HEK293T (cell line): ENCODE data around the gene CCR5AS.

ENCODE experiments used
- CTCF ChIA-PET: fragments of 350-600 bp; formaldehyde crosslinking; extraction: SDS; loops from one replicate; lab custom pipeline; 2021; ENCODE audit warnings: antibody characterized with exemption, inconsistent platforms; lab: Yijun Ruan, JAX
- POLR2A ChIA-PET: fragments of 350-600 bp; formaldehyde crosslinking; extraction: SDS; loops from one replicate; lab custom pipeline; 2020; ENCODE audit warnings: antibody characterized with exemption, inconsistent platforms; lab: Yijun Ruan, JAX
- DNase-seq: peaks from one replicate; pipeline ENCODE4 v3.0.0; 2012; ENCODE audit warnings: mixed read lengths; ENCODE audit errors: extremely low spot score
- ARNT ChIP-seq: fragments of 450-650 bp; IDR thresholded peaks from 2 replicates; pipeline ENCODE4 v1.6.1; 2017; ENCODE audit warnings: mild to moderate bottlenecking
- BHLHE40 ChIP-seq: fragments of 450-650 bp; IDR thresholded peaks from 2 replicates; pipeline ENCODE4 v1.6.1; 2016; ENCODE audit warnings: mild to moderate bottlenecking, moderate library complexity, borderline replicate concordance
- CTBP1 ChIP-seq: fragments of 450-650 bp; IDR thresholded peaks from 2 replicates; pipeline ENCODE4 v1.6.1; 2016; ENCODE audit warnings: borderline replicate concordance
- ELF4 ChIP-seq: fragments of 450-650 bp; IDR thresholded peaks from 2 replicates; pipeline ENCODE4 v1.6.1; 2017; ENCODE audit warnings: antibody characterized with exemption
- FOXA1 ChIP-seq: fragments of 450-650 bp; IDR thresholded peaks from 2 replicates; pipeline ENCODE4 v1.6.1; 2016; ENCODE audit warnings: mild to moderate bottlenecking
- FOXK2 ChIP-seq: fragments of 450-650 bp; IDR thresholded peaks from 2 replicates; pipeline ENCODE4 v1.6.1; 2016; ENCODE audit warnings: mild to moderate bottlenecking
- FOXM1 ChIP-seq: fragments of 450-650 bp; IDR thresholded peaks from 2 replicates; pipeline ENCODE4 v1.6.1; 2017; ENCODE audit warnings: mild to moderate bottlenecking, borderline replicate concordance
- HDGF ChIP-seq: fragments of 450-650 bp; IDR thresholded peaks from 2 replicates; pipeline ENCODE4 v1.6.1; 2017; ENCODE audit warnings: antibody characterized with exemption, borderline replicate concordance
- L3MBTL2 ChIP-seq: fragments of 450-650 bp; conservative IDR thresholded peaks from 2 replicates; pipeline ENCODE4 v1.6.1; 2016; ENCODE audit warnings: mild to moderate bottlenecking
- LEF1 ChIP-seq: fragments of 450-650 bp; IDR thresholded peaks from 2 replicates; pipeline ENCODE4 v1.6.1; 2017; ENCODE audit warnings: mild to moderate bottlenecking, borderline replicate concordance
- NFRKB ChIP-seq: fragments of 450-650 bp; IDR thresholded peaks from 2 replicates; pipeline ENCODE4 v1.6.1; 2016; ENCODE audit warnings: mild to moderate bottlenecking, moderate library complexity
- PKNOX1 ChIP-seq: fragments of 450-650 bp; IDR thresholded peaks from 2 replicates; pipeline ENCODE4 v1.6.1; 2016
- SP1 ChIP-seq: fragments of 450-650 bp; IDR thresholded peaks from 2 replicates; pipeline ENCODE4 v1.6.1; 2017
- SUZ12 ChIP-seq: fragments of 450-650 bp; IDR thresholded peaks from 2 replicates; pipeline ENCODE4 v1.6.1; 2016; ENCODE audit warnings: mild to moderate bottlenecking
- TARDBP ChIP-seq: fragments of 450-650 bp; IDR thresholded peaks from 2 replicates; pipeline ENCODE4 v1.6.1; 2016
- ZNF384 ChIP-seq: fragments of 450-650 bp; IDR thresholded peaks from 2 replicates; pipeline ENCODE4 v1.6.1; 2016

Gene CCR5AS

GRCh38 chr3:46367811-46368210 lies 39.1 kb downstream of the CCR5AS start:
- TF ChIP-seq LEF1 (no peak), ZNF384 (no peak), ELF4 (no peak), L3MBTL2 (no peak), CTBP1 (no peak), FOXA1 (no peak), SUZ12 (no peak), SP1 (no peak), FOXM1 (no peak), FOXK2 (no peak)
- ChIA-PET POLR2A (no interaction called here), CTCF (interaction anchor here (0.7 kb wide), 1 partner anchor 621 kb away, joined by 3 read pairs; no protein-coding TSS in a partner anchor)

GRCh38 chr3:46365737-46366524 lies 40.9 kb downstream of the CCR5AS start:
- POLR2A ChIA-PET, result no interaction called here
- no peak for DNase-seq
- CTCF ChIA-PET, result interaction anchor here (0.7 kb wide), 1 partner anchor 70 kb away, joined by 3 read pairs; no protein-coding TSS in a partner anchor
- TF ChIP-seq L3MBTL2 (no peak), SUZ12 (no peak), BHLHE40 (no peak), FOXM1 (no peak), ARNT (no peak), FOXA1 (no peak), CTBP1 (no peak), NFRKB (no peak), SP1 (no peak)

More at GRCh38 chr3:46367811-46368210, 39.1 kb downstream of the CCR5AS start:
- DNase-seq, result no peak

- CTCF ChIA-PET, result no interaction called here
- POLR2A ChIA-PET, result no interaction called here
- DNase-seq, result no peak
- TF ChIP-seq SP1 (no peak), NFRKB (no peak)
Measured at GRCh38 chr3:46365041-46365440, 41.8 kb downstream of the CCR5AS start.

- no peak for TF ChIP-seq ZNF384
- TF ChIP-seq CTBP1, result no peak
- TF ChIP-seq SP1, result no peak
- no peak for TF ChIP-seq SUZ12
- TF ChIP-seq HDGF, result no peak
- DNase-seq, result no peak
- CTCF ChIA-PET, result no interaction called here
- POLR2A ChIA-PET, result no interaction called here
Measured at GRCh38 chr3:46361408-46362283, 45.2 kb downstream of the CCR5AS start.

- CTCF ChIA-PET, result no interaction called here
- POLR2A ChIA-PET, result no interaction called here
- no peak for TF ChIP-seq HDGF
- TF ChIP-seq TARDBP, result no peak
- no peak for TF ChIP-seq ELF4
- TF ChIP-seq FOXA1, result no peak
- no peak for TF ChIP-seq BHLHE40
- no peak for TF ChIP-seq ZNF384
- TF ChIP-seq ARNT, result no peak
- no peak for TF ChIP-seq SUZ12
- DNase-seq, result no peak
Measured at GRCh38 chr3:46360907-46361306, 46.0 kb downstream of the CCR5AS start.

GRCh38 chr3:46359733-46360493 lies 47.0 kb downstream of the CCR5AS start:
- no peak for DNase-seq
- TF ChIP-seq ARNT (no peak), FOXA1 (no peak), PKNOX1 (no peak), FOXK2 (no peak)
- ChIA-PET CTCF (interaction anchor here (0.6 kb wide), 1 partner anchor 10 kb away, joined by 3 read pairs; no protein-coding TSS in a partner anchor), POLR2A (no interaction called here)

GRCh38 chr3:46358466-46358865 lies 48.4 kb downstream of the CCR5AS start:
- CTCF ChIA-PET, result no interaction called here
- POLR2A ChIA-PET, result no interaction called here
- DNase-seq, result no peak
- no peak for TF ChIP-seq LEF1
- no peak for TF ChIP-seq NFRKB
- no peak for TF ChIP-seq ARNT
- no peak for TF ChIP-seq FOXA1
- TF ChIP-seq L3MBTL2, result no peak

- no peak for DNase-seq
- no peak for TF ChIP-seq ZNF384
- TF ChIP-seq L3MBTL2, result no peak
- no peak for TF ChIP-seq FOXK2
- TF ChIP-seq HDGF, result no peak
- no peak for TF ChIP-seq FOXM1
- TF ChIP-seq CTBP1, result no peak
- no peak for TF ChIP-seq SP1
- no peak for TF ChIP-seq ARNT
- no peak for TF ChIP-seq SUZ12
- TF ChIP-seq ELF4, result no peak
- TF ChIP-seq NFRKB, result no peak
- no peak for TF ChIP-seq TARDBP
- no peak for TF ChIP-seq LEF1
- no peak for TF ChIP-seq PKNOX1
- TF ChIP-seq FOXA1, result no peak
- TF ChIP-seq BHLHE40, result no peak
- CTCF ChIA-PET, result no interaction called here
- POLR2A ChIA-PET, result no interaction called here
Measured at GRCh38 chr3:46356909-46357308, 50.0 kb downstream of the CCR5AS start.
